K562 (cell line): ENCODE measurements around the gene NR6A1. TPM values are rescaled to one million over a fixed set of nuclear protein-coding genes. Genes with fewer than 3 reads are reported as not detected.
A peak's percentile ranks its signal among the peaks of the same experiment; 100 is the strongest.

Experiments used
- ATAC-seq: fragments of 200-7000 bp; cut with Tn5 transposase; 3 replicates; pipeline ENCODE4 v1.9.1; 2020; ENCODE audit warnings: moderate library complexity
- BruUV-seq: library from RNA; stranded (reverse); fragments of 400-500 nt; replicated peaks from 2 replicates; lab custom pipeline; 2021; lab: Mats Ljungman, UMichigan
- CTCF ChIA-PET: fragments of 300-600 bp; formaldehyde crosslinking; extraction: SDS; loops from one replicate; lab custom pipeline; 2021; ENCODE audit warnings: low intra/inter-chr PET ratio; lab: Yijun Ruan, JAX
- POLR2A ChIA-PET: fragments of 300-600, 350-650 bp; sonication (Branson Sonifier 250); formaldehyde crosslinking; extraction: SDS; loops from one replicate; lab custom pipeline; 2021; ENCODE audit warnings: antibody characterized with exemption, inconsistent platforms; lab: Yijun Ruan, JAX
- DNase-seq, 4 experiments: peaks; one replicate each; pipeline versions ENCODE4 v3.0.0 to v3.0.0-alpha.2; 2011 to 2018; ENCODE audit warnings: low spot score in 3 of 4, mixed read lengths in 3 of 4; ENCODE audit errors: extremely low read depth in 1 of 4
- FAIRE-seq: peaks from 2 replicates; lab custom pipeline; 2011; peaks lifted over from hg19 to GRCh38; lab: Jason Lieb, UNC
- H2AFZ ChIP-seq: 2 replicates; pipeline ENCODE4 v1.6.0; 2011; ENCODE audit warnings: low read depth, low read length, control low read depth, inconsistent platforms
- H3K27ac ChIP-seq: fragments of 200-600 bp; 3 replicates; pipeline ENCODE4 v1.8.0; 2011; ENCODE audit warnings: low read depth, mild to moderate bottlenecking, control low read depth, inconsistent platforms, low read length, moderate library complexity, mixed read lengths; ENCODE audit errors: extremely low read depth
- H3K27me3 ChIP-seq, 2 experiments: fragments of 300-600 bp in 1 of 2; 2 replicates in 1 of 2; 3 replicates in 1 of 2; pipeline versions ENCODE4 v1.6.0 to v1.8.0; 2011; ENCODE audit warnings: inconsistent platforms in 2 of 2, low read length in 2 of 2, mild to moderate bottlenecking in 1 of 2, mixed read lengths in 1 of 2, moderate library complexity in 1 of 2; ENCODE audit not compliant: control insufficient read depth in 2 of 2, insufficient read depth in 2 of 2
- H3K36me3 ChIP-seq: fragments of 300-600 bp; 3 replicates; pipeline ENCODE4 v1.8.0; 2011; ENCODE audit warnings: mild to moderate bottlenecking, low read length, inconsistent platforms; ENCODE audit not compliant: control insufficient read depth, insufficient read depth
- H3K4me1 ChIP-seq, 2 experiments: fragments of 200-600 bp in 1 of 2; replicated peaks in 1 of 2; 2 replicates in 1 of 2; 3 replicates in 1 of 2; pipeline versions ENCODE4 v1.5.1 to v1.8.0; 2011; ENCODE audit warnings: inconsistent platforms in 2 of 2, low read length in 2 of 2, mild to moderate bottlenecking in 1 of 2, mixed read lengths in 1 of 2, moderate library complexity in 1 of 2; ENCODE audit not compliant: control insufficient read depth in 2 of 2, insufficient read depth in 2 of 2
- H3K4me2 ChIP-seq: 2 replicates; pipeline ENCODE4 v1.6.1; 2011; ENCODE audit warnings: low read length, control low read depth, inconsistent platforms, mixed read lengths; ENCODE audit not compliant: insufficient read depth
- H3K4me3 ChIP-seq: fragments of 200-600 bp; sonication (generic), shearing (Covaris generic); 2 replicates; pipeline ENCODE4 v1.5.1; 2016; ENCODE audit warnings: control low read depth, inconsistent platforms
- H3K79me2 ChIP-seq: fragments of 200-600 bp; 3 replicates; pipeline ENCODE4 v1.8.0; 2011; ENCODE audit warnings: low read length, inconsistent platforms; ENCODE audit not compliant: control insufficient read depth, insufficient read depth
- H3K9ac ChIP-seq, 2 experiments: 2 replicates each; pipeline versions ENCODE4 v1.6.0 to v1.6.1; 2011; ENCODE audit warnings: low read depth in 2 of 2, low read length in 2 of 2, control low read depth in 1 of 2, inconsistent platforms in 1 of 2, mild to moderate bottlenecking in 1 of 2, mixed read lengths in 1 of 2; ENCODE audit not compliant: insufficient read depth in 1 of 2
- H3K9me1 ChIP-seq: one replicate; pipeline ENCODE4 v1.6.0; 2011; ENCODE audit warnings: inconsistent platforms, mild to moderate bottlenecking, low read length, moderate library complexity; ENCODE audit not compliant: control insufficient read depth, insufficient read depth
- H3K9me3 ChIP-seq: replicated peaks from 2 replicates; pipeline ENCODE4 v1.5.1; 2011; ENCODE audit warnings: low read depth, low read length, inconsistent platforms; ENCODE audit not compliant: control insufficient read depth, insufficient read depth
- H4K20me1 ChIP-seq: replicated peaks from 2 replicates; pipeline ENCODE4 v1.6.1; 2011; ENCODE audit warnings: low read length, inconsistent platforms, mixed read lengths; ENCODE audit not compliant: control insufficient read depth, insufficient read depth
- ARID1B ChIP-seq: fragments of 450-650 bp; IDR thresholded peaks from 2 replicates; pipeline ENCODE4 v1.6.1; 2016; ENCODE audit warnings: antibody characterized with exemption, mild to moderate bottlenecking, inconsistent platforms
- DEAF1 ChIP-seq: fragments of 450-650 bp; formaldehyde crosslinking; IDR thresholded peaks from 2 replicates; pipeline ENCODE4 v1.4.0; 2020; ENCODE audit warnings: mild to moderate bottlenecking, moderate library complexity
- DIDO1 ChIP-seq: fragments of 450-650 bp; IDR thresholded peaks from 2 replicates; pipeline ENCODE4 v1.6.1; 2016; ENCODE audit warnings: low read depth, missing biosample characterization, missing genetic modification characterization
- ETS1 ChIP-seq: conservative IDR thresholded peaks from 2 replicates; pipeline ENCODE4 v1.6.1; 2011; ENCODE audit warnings: low read depth, mild to moderate bottlenecking, low read length; ENCODE audit not compliant: control insufficient read depth
- FOXP4 ChIP-seq: sonication (generic); formaldehyde crosslinking; IDR thresholded peaks from 2 replicates; pipeline ENCODE4 v1.8.0; 2022; ENCODE audit warnings: mild to moderate bottlenecking, missing genetic modification reagents, borderline replicate concordance
- NCOA6 ChIP-seq: fragments of 450-650 bp; IDR thresholded peaks from 2 replicates; pipeline ENCODE4 v1.6.1; 2017; ENCODE audit warnings: mild to moderate bottlenecking
- NFIX ChIP-seq: fragments of 250-450 bp; sonication (Bioruptor Pico); IDR thresholded peaks from 2 replicates; pipeline ENCODE4 v1.4.0; 2020; ENCODE audit warnings: low read depth, mild to moderate bottlenecking, moderate library complexity
- TRIM28 ChIP-seq: fragments of 450-650 bp; IDR thresholded peaks from 2 replicates; pipeline ENCODE4 v1.6.1; 2017
- WGBS: fragments of 100-300 bp; shearing (Covaris generic); methylation state at CpG from one replicate; pipeline ENCODE4 v1.1.6; 2016; ENCODE audit warnings: low coverage, mixed read lengths; ENCODE audit not compliant: insufficient coverage; ENCODE audit errors: missing lambda C conversion rate; 5-methylcytosine and 5-hydroxymethylcytosine counted together
- in situ Hi-C: fragments of 300-500 bp; cut with MboI; formaldehyde crosslinking; loops from 4 replicates; pipeline ENCODE4 v1.15.0; 2018; ENCODE audit warnings: inconsistent platforms, mixed read lengths
- intact Hi-C: fragments of 100-400 bp; cut with micrococcal nuclease; formaldehyde crosslinking; loops from 2 replicates; pipeline ENCODE4 v1.14.2; 2022
- polyA plus RNA-seq, 8 experiments: library from polyadenylated mRNA; depleted of rRNA in 4 of 8; stranded (reverse) in 5 of 8; unstranded in 3 of 8; fragments of >200 nt; fragmentation: Nextera tagmentation in 2 of 8; fragmentation: Illumina TruSeq in 1 of 8; extraction: Ambion mirVana in 2 of 8; extraction: Trizol in 1 of 8; gene quantifications; 2 replicates each; pipeline versions ENCODE4 v1.2.1 to v1.2.3, GENCODE V29; 2011 to 2014; ENCODE audit warnings: inconsistent platforms in 1 of 8, missing spikeins in 1 of 8
- total RNA-seq, 7 experiments: library from RNA; depleted of rRNA in 6 of 7; stranded (reverse); fragments of >200 nt in 6 of 7; fragmentation: Illumina TruSeq in 2 of 7; extraction: Trizol in 2 of 7; gene quantifications; 2 replicates each; pipeline versions ENCODE4 v1.2.1 to v1.2.3, GENCODE V29; 2011 to 2021; ENCODE audit warnings: low replicate concordance in 1 of 7
- TF ChIP-seq, protein P1 (sequence below): sonication (generic); IDR thresholded peaks from 2 replicates; pipeline ENCODE4 v1.6.1; 2016

The NR6A1 gene
- total and polyA plus RNA-seq, 9 of the 15 experiments (the other 6 are each of a cell fraction or from before 2014, with no cell fraction given), result 9.7 to 55.4 (median 28.3) TPM

DNA sequence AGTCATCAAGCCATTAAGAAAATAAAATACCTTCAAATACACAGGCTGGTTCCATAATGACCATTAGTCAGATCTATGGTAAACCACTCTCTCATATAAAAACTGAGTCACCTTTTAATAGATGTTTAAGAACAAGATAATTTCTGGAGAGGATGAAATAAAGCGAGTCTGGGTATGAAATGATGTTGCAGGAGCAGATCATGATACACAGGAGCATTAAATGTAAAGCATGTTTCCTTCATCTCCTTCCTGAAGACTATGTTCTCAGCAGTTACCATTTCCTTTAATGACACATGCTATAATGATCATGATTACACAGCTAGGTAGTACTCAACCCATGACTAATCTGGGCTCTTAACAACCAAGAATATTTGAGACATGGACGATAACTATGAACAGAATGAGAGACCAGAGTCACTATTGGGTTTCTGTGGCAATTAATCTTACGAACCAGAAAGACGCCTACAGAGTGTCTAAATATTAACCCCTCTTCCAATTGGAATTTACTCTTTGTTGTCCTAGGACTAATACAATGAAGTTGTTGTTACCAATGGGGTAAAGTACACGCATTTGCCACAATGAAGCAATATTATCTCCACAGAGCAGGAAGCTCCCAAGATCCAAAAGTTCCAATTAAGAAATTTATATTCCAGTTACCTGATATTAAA lies 105.6 kb downstream of the NR6A1 start:
- no peaks in the 10 kb centered on the region for H4K20me1 ChIP-seq
- no TSS peak for BruUV-seq
- H3K36me3 ChIP-seq, result no peaks in the 10 kb centered on the region
- H3K9me3 ChIP-seq, result no peaks in the 10 kb centered on the region
- no peak overlapping the region for H3K4me2 ChIP-seq
- ATAC-seq (no peak), DNase-seq (no peak), FAIRE-seq (no peak)
- CTCF ChIA-PET, result interaction anchor here (0.7 kb wide), 1 partner anchor 107 kb away, joined by 4 read pairs; no protein-coding TSS in a partner anchor
- no peak overlapping the region for H3K9ac ChIP-seq
- no peak for TF ChIP-seq ETS1
- TF ChIP-seq, protein P1, sequence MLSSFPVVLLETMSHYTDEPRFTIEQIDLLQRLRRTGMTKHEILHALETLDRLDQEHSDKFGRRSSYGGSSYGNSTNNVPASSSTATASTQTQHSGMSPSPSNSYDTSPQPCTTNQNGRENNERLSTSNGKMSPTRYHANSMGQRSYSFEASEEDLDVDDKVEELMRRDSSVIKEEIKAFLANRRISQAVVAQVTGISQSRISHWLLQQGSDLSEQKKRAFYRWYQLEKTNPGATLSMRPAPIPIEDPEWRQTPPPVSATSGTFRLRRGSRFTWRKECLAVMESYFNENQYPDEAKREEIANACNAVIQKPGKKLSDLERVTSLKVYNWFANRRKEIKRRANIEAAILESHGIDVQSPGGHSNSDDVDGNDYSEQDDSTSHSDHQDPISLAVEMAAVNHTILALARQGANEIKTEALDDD, result peak; percentile 69; the same call in 1 of the 2 replicates
- TF ChIP-seq TRIM28, result no peak
- TF ChIP-seq NCOA6, result no peak
- TF ChIP-seq DEAF1 (CRISPR knock-in tag), result no peak
- no peak for TF ChIP-seq NFIX (CRISPR knock-in tag)
- TF ChIP-seq ARID1B, result no peak
- TF ChIP-seq DIDO1 (tag), result no peak
- TF ChIP-seq FOXP4, result no peak
- POLR2A ChIA-PET, result no interaction called here
- in situ Hi-C loops (no loop called here), intact Hi-C loops (no loop called here)
- no peak overlapping the region for H2AFZ ChIP-seq
- H3K4me3 ChIP-seq, result no peak overlapping the region
- H3K9me1 ChIP-seq, result no peaks in the 10 kb centered on the region
- H3K4me1 ChIP-seq, result peaks cover 0 to 19% of the 10 kb centered on the region in 2 experiments; a peak in 3 of 5 replicates
- H3K79me2 ChIP-seq, result peaks cover 31% of the 10 kb centered on the region
- WGBS, result 58% methylated on average over 5 of the region's 5 CpGs
- peak overlapping the region; percentile 8; the same call in 1 of the 3 replicates for H3K27ac ChIP-seq
- no peaks in the 10 kb centered on the region for H3K27me3 ChIP-seq
